HepG2 (cell line): ENCODE measurements around the gene EDEM1. TPM values are rescaled to one million over a fixed set of nuclear protein-coding genes. Genes with fewer than 3 reads are reported as not detected.

ENCODE experiments used
- ATAC-seq: fragments of 200-7000 bp; cut with Tn5 transposase; 3 replicates; pipeline ENCODE4 v1.9.1; 2020; ENCODE audit warnings: mild to moderate bottlenecking, moderate library complexity
- BruUV-seq: library from RNA; stranded (reverse); fragments of 400-500 nt; replicated peaks from 2 replicates; lab custom pipeline; 2021; lab: Mats Ljungman, UMichigan
- CTCF ChIA-PET: fragments of 300-600 bp; formaldehyde crosslinking; extraction: SDS; loops from one replicate; lab custom pipeline; 2021; ENCODE audit warnings: low total read pairs, inconsistent platforms, low intra/inter-chr PET ratio; lab: Yijun Ruan, JAX
- POLR2A ChIA-PET: fragments of 350-600 bp; sonication (Branson Sonifier 250); formaldehyde crosslinking; loops from one replicate; lab custom pipeline; 2020; ENCODE audit warnings: antibody characterized with exemption, inconsistent platforms; lab: Yijun Ruan, JAX
- DNase-seq: peaks from one replicate; pipeline ENCODE4 v3.0.0-alpha.2; 2015; ENCODE audit warnings: low spot score
- FAIRE-seq: peaks from 3 replicates; lab custom pipeline; 2011; peaks lifted over from hg19 to GRCh38; lab: Jason Lieb, UNC
- H2AFZ ChIP-seq: one replicate; pipeline ENCODE4 v1.6.1; 2011; ENCODE audit warnings: low read length, inconsistent platforms
- H3K27ac ChIP-seq: fragments of 300-600 bp; 3 replicates; pipeline ENCODE4 v1.8.0; 2011; ENCODE audit warnings: mixed run types, mild to moderate bottlenecking, mixed read lengths, low read length, inconsistent platforms; ENCODE audit not compliant: insufficient read depth; ENCODE audit errors: extremely low read length
- H3K27me3 ChIP-seq, 2 experiments: fragments of 200-600 bp in 1 of 2; 2 replicates in 1 of 2; 3 replicates in 1 of 2; pipeline versions ENCODE4 v1.6.0 to v1.8.0; 2011; ENCODE audit warnings: low read length in 2 of 2, mild to moderate bottlenecking in 2 of 2, moderate library complexity in 2 of 2, inconsistent platforms in 1 of 2; ENCODE audit not compliant: insufficient read depth in 2 of 2, control insufficient read depth in 1 of 2
- H3K36me3 ChIP-seq, 2 experiments: fragments of 200-600 bp in 1 of 2; replicated peaks in 1 of 2; 2 replicates in 1 of 2; 3 replicates in 1 of 2; pipeline versions ENCODE4 v1.5.1 to v1.8.0; 2011; ENCODE audit warnings: low read length in 2 of 2, inconsistent platforms in 1 of 2; ENCODE audit not compliant: insufficient read depth in 2 of 2, control insufficient read depth in 1 of 2
- H3K4me1 ChIP-seq: 2 replicates; pipeline ENCODE4 v1.5.1; 2012; ENCODE audit warnings: low read length, inconsistent platforms; ENCODE audit not compliant: insufficient read depth
- H3K4me2 ChIP-seq: 2 replicates; pipeline ENCODE4 v1.6.0; 2011; ENCODE audit warnings: low read depth, low read length, inconsistent platforms
- H3K4me3 ChIP-seq, 3 experiments: fragments of 200-600 bp in 1 of 3; sonication (generic), shearing (Covaris generic) in 1 of 3; replicated peaks in 1 of 3; 2 replicates each; pipeline ENCODE4 v1.5.1; 2011 to 2016; ENCODE audit warnings: low read length in 3 of 3, inconsistent platforms in 2 of 3, low read depth in 2 of 3, mild to moderate bottlenecking in 2 of 3, control low read depth in 1 of 3, mixed read lengths in 1 of 3; ENCODE audit not compliant: insufficient read depth in 1 of 3
- H3K79me2 ChIP-seq: one replicate; pipeline ENCODE4 v1.6.1; 2011; ENCODE audit warnings: low read length, inconsistent platforms; ENCODE audit not compliant: insufficient read depth
- H3K9ac ChIP-seq: 2 replicates; pipeline ENCODE4 v1.6.0; 2011; ENCODE audit warnings: mild to moderate bottlenecking, low read depth, low read length, inconsistent platforms; ENCODE audit not compliant: insufficient read depth
- H3K9me3 ChIP-seq: 2 replicates; pipeline ENCODE4 v1.5.1; 2012; ENCODE audit warnings: mild to moderate bottlenecking, low read length
- H4K20me1 ChIP-seq: 2 replicates; pipeline ENCODE4 v1.6.0; 2011; ENCODE audit warnings: inconsistent platforms, mild to moderate bottlenecking, low read length, moderate library complexity; ENCODE audit not compliant: insufficient read depth
- ARNT ChIP-seq: fragments of 450-650 bp; IDR thresholded peaks from 2 replicates; pipeline ENCODE4 v1.6.1; 2017
- NFIB ChIP-seq: sonication (generic); formaldehyde crosslinking; IDR thresholded peaks from 2 replicates; pipeline ENCODE4 v1.9.0; 2021; ENCODE audit warnings: missing genetic modification reagents, mild to moderate bottlenecking, borderline replicate concordance
- RFXAP ChIP-seq: sonication (generic); formaldehyde crosslinking; IDR thresholded peaks from 2 replicates; pipeline ENCODE4 v1.4.0; 2020; ENCODE audit warnings: missing genetic modification reagents, borderline replicate concordance
- SRSF1 ChIP-seq: fragments of 200-400 bp; formaldehyde crosslinking; optimal IDR thresholded peaks from 2 replicates; pipeline ENCODE3; 2017; ENCODE audit warnings: mild to moderate bottlenecking, low read depth, low read length, moderate library complexity
- ZNF230 ChIP-seq: sonication (generic); formaldehyde crosslinking; IDR thresholded peaks from 2 replicates; pipeline ENCODE4 v1.4.0; 2020; ENCODE audit warnings: mild to moderate bottlenecking, missing genetic modification reagents
- WGBS: methylation state at CpG from one replicate; pipeline ENCODE4 v1.1.6; 2017; ENCODE audit warnings: low lambda C conversion rate; 5-methylcytosine and 5-hydroxymethylcytosine counted together
- in situ Hi-C: cut with HindIII; loops from 2 replicates; pipeline ENCODE4 v1.10.0; 2017; ENCODE audit warnings: low pct_unique_long_range_greater_than_20kb; ENCODE audit not compliant: extremely low pct_ligation_motif_present
- intact Hi-C: fragments of 100-400 bp; cut with micrococcal nuclease; formaldehyde crosslinking; loops from one replicate; pipeline ENCODE4 v1.10.0; 2022; ENCODE audit not compliant: unreplicated experiment
- polyA plus RNA-seq, 8 experiments: library from polyadenylated mRNA; depleted of rRNA in 3 of 8; stranded (reverse) in 7 of 8; unstranded in 1 of 8; fragments of >200 nt; fragmentation: Illumina TruSeq in 4 of 8; extraction: Trizol in 4 of 8; gene quantifications; 2 replicates each; pipeline versions ENCODE4 v1.2.1 to v1.2.3, GENCODE V29; 2011 to 2016; ENCODE audit warnings: low read depth in 4 of 8, missing spikeins in 1 of 8, mixed read lengths in 1 of 8; ENCODE audit not compliant: insufficient read depth in 1 of 8
- total RNA-seq, 5 experiments: library from RNA; depleted of rRNA; stranded (reverse); fragments of >200 nt; fragmentation: Illumina TruSeq; extraction: Trizol; gene quantifications; 2 replicates each; pipeline ENCODE4 v1.2.3, GENCODE V29; 2016; ENCODE audit warnings: low read depth in 1 of 5
- TF ChIP-seq, protein P1 (sequence below): sonication (generic); formaldehyde crosslinking; IDR thresholded peaks from 2 replicates; pipeline ENCODE4 v1.8.0; 2022; ENCODE audit warnings: missing genetic modification reagents, mild to moderate bottlenecking, inconsistent platforms, borderline replicate concordance
- TF ChIP-seq, protein P2 (sequence below): sonication (generic); formaldehyde crosslinking; IDR thresholded peaks from 2 replicates; pipeline ENCODE4 v1.4.0; 2020; ENCODE audit warnings: mild to moderate bottlenecking, missing genetic modification reagents
- TF ChIP-seq, protein P3 (sequence below), 2 experiments: fragments of 450-650 bp in 1 of 2; sonication (generic) in 1 of 2; formaldehyde crosslinking in 1 of 2; IDR thresholded peaks; 2 replicates each; pipeline versions ENCODE4 v1.6.1 to v1.8.0; 2016 to 2022; ENCODE audit warnings: antibody characterized with exemption in 1 of 2, mild to moderate bottlenecking in 1 of 2, missing genetic modification reagents in 1 of 2
- TF ChIP-seq, protein P4 (sequence below), 2 experiments: IDR thresholded peaks; 2 replicates each; pipeline ENCODE4 v1.6.1; 2011 to 2012; ENCODE audit warnings: low read length in 2 of 2, borderline replicate concordance in 1 of 2, low read depth in 1 of 2, mild to moderate bottlenecking in 1 of 2, moderate library complexity in 1 of 2

The EDEM1 gene
- total and polyA plus RNA-seq, 2 of the 13 experiments (the other 11 are each of a cell fraction or from before 2014, with no cell fraction given) = 13.8 to 25.8 TPM

DNA sequence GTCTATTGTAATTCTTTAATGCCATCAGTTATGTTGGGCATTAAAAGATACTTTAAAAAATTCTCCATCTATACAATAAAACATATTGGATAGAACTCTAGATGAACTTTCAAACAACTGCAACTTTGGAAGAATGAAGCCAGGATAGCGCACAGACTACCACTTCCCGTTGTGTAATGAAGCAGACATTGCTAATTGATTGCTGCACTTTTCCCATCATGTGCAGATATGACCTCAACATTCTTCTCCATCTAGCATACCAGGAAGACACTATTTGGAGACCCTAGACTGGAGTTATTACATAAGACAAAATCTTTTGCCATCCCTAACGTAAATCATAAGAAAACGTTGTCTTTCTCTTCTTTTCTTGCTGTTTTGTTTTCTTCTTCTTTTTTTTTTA is 75.0 kb downstream of the EDEM1 start:
- Histone ChIP-seq H2AFZ (no peak overlapping the region), H3K27me3 (0 out of 5 replicates have a peak, but pooled peaks cover 0 to 3% of the 10 kb centered on the region in 2 experiments), H3K36me3 (no peaks in the 10 kb centered on the region), H3K9ac (no peak overlapping the region), H3K79me2 (no peaks in the 10 kb centered on the region), H3K27ac (no peak overlapping the region), H3K4me3 (no peak overlapping the region), H4K20me1 (no peaks in the 10 kb centered on the region), H3K4me2 (no peak overlapping the region), H3K9me3 (no peaks in the 10 kb centered on the region), H3K4me1 (peaks cover 5% of the 10 kb centered on the region; the same call in 1 of the 2 replicates)
- WGBS = 11% methylated on average over 4 of the region's 4 CpGs
- FAIRE-seq (no peak), DNase-seq (no peak), ATAC-seq (no peak)
- BruUV-seq = no TSS peak
- intact Hi-C loops (no loop called here), in situ Hi-C loops (no loop called here)
- CTCF ChIA-PET = no interaction called here
- POLR2A ChIA-PET = no interaction called here
- TF ChIP-seq, protein P1, sequence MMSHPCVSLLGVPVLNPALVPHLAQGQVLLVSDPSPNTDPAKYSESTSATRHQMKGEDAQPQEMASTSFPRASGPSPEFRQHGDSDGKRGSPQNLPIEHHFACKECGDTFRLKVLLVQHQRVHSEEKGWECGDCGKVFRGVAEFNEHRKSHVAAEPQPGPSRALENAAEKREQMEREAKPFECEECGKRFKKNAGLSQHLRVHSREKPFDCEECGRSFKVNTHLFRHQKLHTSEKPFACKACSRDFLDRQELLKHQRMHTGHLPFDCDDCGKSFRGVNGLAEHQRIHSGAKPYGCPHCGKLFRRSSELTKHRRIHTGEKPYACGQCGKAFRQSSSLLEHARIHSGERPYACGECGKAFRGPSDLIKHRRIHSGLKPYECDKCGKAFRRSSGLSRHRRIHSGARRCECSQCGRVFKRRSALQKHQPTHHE (CRISPR knock-in tag) = no peak
- TF ChIP-seq NFIB (CRISPR knock-in tag) (no peak), RFXAP (CRISPR knock-in tag) (no peak), ARNT (no peak), SRSF1 (no peak), ZNF230 (CRISPR knock-in tag) (no peak)
- TF ChIP-seq, protein P2, sequence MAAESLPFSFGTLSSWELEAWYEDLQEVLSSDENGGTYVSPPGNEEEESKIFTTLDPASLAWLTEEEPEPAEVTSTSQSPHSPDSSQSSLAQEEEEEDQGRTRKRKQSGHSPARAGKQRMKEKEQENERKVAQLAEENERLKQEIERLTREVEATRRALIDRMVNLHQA (CRISPR knock-in tag) = no peak
- TF ChIP-seq, protein P3, sequence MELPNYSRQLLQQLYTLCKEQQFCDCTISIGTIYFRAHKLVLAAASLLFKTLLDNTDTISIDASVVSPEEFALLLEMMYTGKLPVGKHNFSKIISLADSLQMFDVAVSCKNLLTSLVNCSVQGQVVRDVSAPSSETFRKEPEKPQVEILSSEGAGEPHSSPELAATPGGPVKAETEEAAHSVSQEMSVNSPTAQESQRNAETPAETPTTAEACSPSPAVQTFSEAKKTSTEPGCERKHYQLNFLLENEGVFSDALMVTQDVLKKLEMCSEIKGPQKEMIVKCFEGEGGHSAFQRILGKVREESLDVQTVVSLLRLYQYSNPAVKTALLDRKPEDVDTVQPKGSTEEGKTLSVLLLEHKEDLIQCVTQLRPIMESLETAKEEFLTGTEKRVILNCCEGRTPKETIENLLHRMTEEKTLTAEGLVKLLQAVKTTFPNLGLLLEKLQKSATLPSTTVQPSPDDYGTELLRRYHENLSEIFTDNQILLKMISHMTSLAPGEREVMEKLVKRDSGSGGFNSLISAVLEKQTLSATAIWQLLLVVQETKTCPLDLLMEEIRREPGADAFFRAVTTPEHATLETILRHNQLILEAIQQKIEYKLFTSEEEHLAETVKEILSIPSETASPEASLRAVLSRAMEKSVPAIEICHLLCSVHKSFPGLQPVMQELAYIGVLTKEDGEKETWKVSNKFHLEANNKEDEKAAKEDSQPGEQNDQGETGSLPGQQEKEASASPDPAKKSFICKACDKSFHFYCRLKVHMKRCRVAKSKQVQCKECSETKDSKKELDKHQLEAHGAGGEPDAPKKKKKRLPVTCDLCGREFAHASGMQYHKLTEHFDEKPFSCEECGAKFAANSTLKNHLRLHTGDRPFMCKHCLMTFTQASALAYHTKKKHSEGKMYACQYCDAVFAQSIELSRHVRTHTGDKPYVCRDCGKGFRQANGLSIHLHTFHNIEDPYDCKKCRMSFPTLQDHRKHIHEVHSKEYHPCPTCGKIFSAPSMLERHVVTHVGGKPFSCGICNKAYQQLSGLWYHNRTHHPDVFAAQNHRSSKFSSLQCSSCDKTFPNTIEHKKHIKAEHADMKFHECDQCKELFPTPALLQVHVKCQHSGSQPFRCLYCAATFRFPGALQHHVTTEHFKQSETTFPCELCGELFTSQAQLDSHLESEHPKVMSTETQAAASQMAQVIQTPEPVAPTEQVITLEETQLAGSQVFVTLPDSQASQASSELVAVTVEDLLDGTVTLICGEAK (IDR thresholded peaks at IDR 0.05) = no peak
- TF ChIP-seq, protein P3 (CRISPR knock-in tag; IDR thresholded peaks at IDR 0.05) = no peak
- TF ChIP-seq, protein P4, sequence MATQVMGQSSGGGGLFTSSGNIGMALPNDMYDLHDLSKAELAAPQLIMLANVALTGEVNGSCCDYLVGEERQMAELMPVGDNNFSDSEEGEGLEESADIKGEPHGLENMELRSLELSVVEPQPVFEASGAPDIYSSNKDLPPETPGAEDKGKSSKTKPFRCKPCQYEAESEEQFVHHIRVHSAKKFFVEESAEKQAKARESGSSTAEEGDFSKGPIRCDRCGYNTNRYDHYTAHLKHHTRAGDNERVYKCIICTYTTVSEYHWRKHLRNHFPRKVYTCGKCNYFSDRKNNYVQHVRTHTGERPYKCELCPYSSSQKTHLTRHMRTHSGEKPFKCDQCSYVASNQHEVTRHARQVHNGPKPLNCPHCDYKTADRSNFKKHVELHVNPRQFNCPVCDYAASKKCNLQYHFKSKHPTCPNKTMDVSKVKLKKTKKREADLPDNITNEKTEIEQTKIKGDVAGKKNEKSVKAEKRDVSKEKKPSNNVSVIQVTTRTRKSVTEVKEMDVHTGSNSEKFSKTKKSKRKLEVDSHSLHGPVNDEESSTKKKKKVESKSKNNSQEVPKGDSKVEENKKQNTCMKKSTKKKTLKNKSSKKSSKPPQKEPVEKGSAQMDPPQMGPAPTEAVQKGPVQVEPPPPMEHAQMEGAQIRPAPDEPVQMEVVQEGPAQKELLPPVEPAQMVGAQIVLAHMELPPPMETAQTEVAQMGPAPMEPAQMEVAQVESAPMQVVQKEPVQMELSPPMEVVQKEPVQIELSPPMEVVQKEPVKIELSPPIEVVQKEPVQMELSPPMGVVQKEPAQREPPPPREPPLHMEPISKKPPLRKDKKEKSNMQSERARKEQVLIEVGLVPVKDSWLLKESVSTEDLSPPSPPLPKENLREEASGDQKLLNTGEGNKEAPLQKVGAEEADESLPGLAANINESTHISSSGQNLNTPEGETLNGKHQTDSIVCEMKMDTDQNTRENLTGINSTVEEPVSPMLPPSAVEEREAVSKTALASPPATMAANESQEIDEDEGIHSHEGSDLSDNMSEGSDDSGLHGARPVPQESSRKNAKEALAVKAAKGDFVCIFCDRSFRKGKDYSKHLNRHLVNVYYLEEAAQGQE (IDR thresholded peaks at IDR 0.05; ENCODE audit: borderline replicate concordance in 1 of 2, low read depth in 1 of 2, low read length in 2 of 2) = no peak
